Omental fat pad (tissue), 4 donors: ENCODE measurements around the gene C9orf153. TPM values are rescaled to one million over a fixed set of nuclear protein-coding genes. Genes with fewer than 3 reads are reported as not detected.

ENCODE experiments used
- ATAC-seq: fragments of 150-250 bp; one replicate; pipeline ENCODE4 v1.9.1; 2016; ENCODE audit warnings: mild to moderate bottlenecking, moderate library complexity; ENCODE audit not compliant: low FRiP score
- DNase-seq: peaks from one replicate; pipeline ENCODE4 v3.0.0-alpha.2; 2019; ENCODE audit warnings: low spot score
- total RNA-seq, 4 donors: library from RNA; depleted of rRNA; stranded (reverse); fragments of >200 nt; gene quantifications; one replicate each; pipeline ENCODE4 v1.1.0, GENCODE V29; 2016
- TF ChIP-seq, protein P1 (sequence below), 3 donors: fragments of 450-650 bp; IDR thresholded peaks; one replicate each; pipeline ENCODE4 v1.5.1; 2016 to 2017; ENCODE audit warnings: antibody characterized with exemption in 3 of 3, mild to moderate bottlenecking in 3 of 3, moderate library complexity in 2 of 3

The C9orf153 gene
- total RNA-seq, 4 donors from 2014 or later, result 0.38 to 2.8 (median 0.83) TPM

DNA sequence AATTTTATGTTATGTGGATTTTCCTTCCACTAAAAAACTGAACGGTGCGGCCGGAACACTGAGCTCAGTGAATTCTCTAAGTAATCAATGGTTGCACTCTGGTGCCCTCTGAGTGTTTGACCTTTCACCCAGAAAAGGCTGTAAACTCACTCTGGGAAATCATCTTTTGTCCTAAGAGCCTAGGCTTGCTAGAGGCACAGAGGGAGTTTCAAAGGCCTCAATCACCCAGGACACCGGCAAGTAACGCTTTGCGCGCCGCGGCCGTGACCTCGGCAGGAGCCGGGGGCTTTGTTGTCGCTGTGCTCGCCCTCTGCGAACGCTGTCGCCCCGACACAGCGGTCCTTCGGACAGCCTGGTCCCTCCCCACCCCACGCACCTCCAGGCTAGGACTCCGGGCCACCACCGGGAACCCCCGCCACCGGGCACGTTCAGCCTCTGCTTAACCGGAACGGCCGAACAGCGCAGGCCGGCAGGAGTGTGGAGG, 22.2 kb upstream of the C9orf153 start:
- DNase-seq (no peak), ATAC-seq (no peak)
- TF ChIP-seq, protein P1, sequence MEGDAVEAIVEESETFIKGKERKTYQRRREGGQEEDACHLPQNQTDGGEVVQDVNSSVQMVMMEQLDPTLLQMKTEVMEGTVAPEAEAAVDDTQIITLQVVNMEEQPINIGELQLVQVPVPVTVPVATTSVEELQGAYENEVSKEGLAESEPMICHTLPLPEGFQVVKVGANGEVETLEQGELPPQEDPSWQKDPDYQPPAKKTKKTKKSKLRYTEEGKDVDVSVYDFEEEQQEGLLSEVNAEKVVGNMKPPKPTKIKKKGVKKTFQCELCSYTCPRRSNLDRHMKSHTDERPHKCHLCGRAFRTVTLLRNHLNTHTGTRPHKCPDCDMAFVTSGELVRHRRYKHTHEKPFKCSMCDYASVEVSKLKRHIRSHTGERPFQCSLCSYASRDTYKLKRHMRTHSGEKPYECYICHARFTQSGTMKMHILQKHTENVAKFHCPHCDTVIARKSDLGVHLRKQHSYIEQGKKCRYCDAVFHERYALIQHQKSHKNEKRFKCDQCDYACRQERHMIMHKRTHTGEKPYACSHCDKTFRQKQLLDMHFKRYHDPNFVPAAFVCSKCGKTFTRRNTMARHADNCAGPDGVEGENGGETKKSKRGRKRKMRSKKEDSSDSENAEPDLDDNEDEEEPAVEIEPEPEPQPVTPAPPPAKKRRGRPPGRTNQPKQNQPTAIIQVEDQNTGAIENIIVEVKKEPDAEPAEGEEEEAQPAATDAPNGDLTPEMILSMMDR (IDR thresholded peaks at IDR 0.05), result no peak

- ATAC-seq (no peak), DNase-seq (no peak)
- TF ChIP-seq, protein P1 (IDR thresholded peaks at IDR 0.05), result no peak
These were observed 21.1 kb upstream of the C9orf153 start for GRCh38 chr9:86280580-86280979.

DNA sequence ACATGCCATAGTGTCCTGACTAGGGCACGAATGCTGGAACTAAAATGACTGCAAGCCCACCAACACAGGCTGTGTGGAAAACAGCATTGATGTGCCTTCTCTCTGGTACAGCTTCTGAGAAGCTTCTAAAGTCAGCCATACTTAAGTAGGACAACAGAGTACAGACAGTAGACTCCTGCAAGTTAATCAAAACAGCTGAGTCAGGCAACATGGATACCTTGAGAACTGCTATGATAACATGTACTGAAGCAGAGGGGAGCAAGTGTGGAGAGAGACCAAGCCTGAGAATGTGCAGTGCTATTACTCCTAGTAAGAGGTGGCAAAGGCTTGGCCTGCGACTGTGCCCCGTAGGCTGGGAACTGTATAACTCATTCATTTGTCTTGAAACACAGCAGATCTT, 20.4 kb upstream of the C9orf153 start:
- TF ChIP-seq, protein P1 (IDR thresholded peaks at IDR 0.05), result no peak
- ATAC-seq (no peak), DNase-seq (no peak)

DNA sequence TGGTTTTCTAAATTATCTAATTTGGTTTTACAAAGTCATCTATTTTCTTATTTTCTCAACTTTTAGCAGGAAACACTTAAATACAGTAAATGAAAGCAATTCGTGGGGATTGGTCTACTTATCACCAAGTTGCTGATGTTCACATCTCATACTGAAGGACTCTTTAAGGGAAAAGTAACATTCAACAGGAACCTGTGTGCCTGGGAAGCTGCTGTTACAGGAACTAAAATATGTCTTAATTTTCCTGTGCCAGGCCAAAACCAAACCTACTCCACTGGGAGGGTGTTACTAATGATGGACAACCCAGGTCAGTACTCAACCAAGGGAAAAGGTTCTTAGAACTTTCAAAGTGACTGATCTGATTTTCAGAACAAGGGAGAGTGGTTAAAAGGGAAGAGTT, 17.6 kb upstream of the C9orf153 start:
- TF ChIP-seq, protein P1 (IDR thresholded peaks at IDR 0.05), result no peak
- DNase-seq (no peak), ATAC-seq (no peak)

DNA sequence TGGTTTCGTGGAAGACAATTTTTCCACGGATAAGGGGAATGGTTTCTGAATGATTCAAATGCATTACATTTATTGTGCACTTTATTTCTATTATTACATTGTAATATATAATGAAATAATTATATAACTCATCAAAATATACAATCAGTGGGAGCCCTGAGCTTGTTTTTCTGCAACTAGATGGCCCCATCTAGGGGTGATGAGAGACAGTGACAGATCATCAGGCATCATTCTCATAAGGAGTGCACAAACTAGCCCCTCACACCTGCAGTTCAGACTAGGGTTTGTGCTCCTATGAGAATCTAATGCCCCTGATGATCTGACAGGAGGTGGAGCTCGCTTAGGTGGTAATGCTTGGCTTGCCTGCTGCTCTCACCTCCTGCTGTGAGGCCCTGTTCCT, 16.5 kb upstream of the C9orf153 start:
- DNase-seq (no peak), ATAC-seq (no peak)
- TF ChIP-seq, protein P1 (IDR thresholded peaks at IDR 0.05), result no peak

- no peak for DNase-seq
- TF ChIP-seq, protein P1 (IDR thresholded peaks at IDR 0.05), result no peak
- ATAC-seq, result peak; percentile 28
These were observed 15.6 kb upstream of the C9orf153 start for GRCh38 chr9:86274821-86275643.

GRCh38 chr9:86272221-86272620, 12.8 kb upstream of the C9orf153 start:
- DNase-seq (no peak), ATAC-seq (no peak)
- TF ChIP-seq, protein P1 (IDR thresholded peaks at IDR 0.05), result no peak
